GM18867 (cell line): ENCODE measurements around the gene SCGB1D4.
"Not testable (repeated sequence)": the region's sequence is repeated elsewhere in the genome, so short reads cannot be mapped to it uniquely, and the experiment has no call there.

ENCODE experiments used
- ATAC-seq: cut with Tn5 transposase; IDR thresholded peaks from one replicate; pipeline ENCODE4 v1.9.1; 2021; ENCODE audit warnings: mild to moderate bottlenecking, moderate library complexity; ENCODE audit not compliant: unreplicated experiment

Gene SCGB1D4, protein sequence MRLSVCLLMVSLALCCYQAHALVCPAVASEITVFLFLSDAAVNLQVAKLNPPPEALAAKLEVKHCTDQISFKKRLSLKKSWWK

DNA sequence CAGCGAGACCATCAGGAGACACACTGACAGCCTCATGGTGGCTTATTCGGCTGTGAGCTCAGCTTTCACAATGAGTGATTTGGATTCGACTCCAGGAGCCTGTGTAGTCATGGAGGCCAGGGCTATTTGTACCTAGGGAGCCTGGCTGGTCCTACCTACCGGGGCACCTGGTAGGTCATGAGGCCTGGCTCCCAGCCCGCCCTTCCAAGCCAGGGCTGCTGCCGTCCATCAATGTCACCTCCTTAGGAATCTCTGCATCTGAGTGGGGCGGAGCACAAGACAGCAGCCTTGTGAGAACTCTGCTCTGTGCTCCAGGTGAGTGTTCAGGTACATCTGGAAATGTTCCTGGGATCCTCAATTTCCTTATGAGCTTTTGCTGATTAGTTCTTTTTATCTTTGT lies at the start of gene SCGB1D4:
Gene SCGB1D4, minus strand, starts transcription at position 101 of the 400 bp plus-strand sequence. Its CDS starts 65 bp downstream, at position 36.
- ATAC-seq, result no peak

DNA sequence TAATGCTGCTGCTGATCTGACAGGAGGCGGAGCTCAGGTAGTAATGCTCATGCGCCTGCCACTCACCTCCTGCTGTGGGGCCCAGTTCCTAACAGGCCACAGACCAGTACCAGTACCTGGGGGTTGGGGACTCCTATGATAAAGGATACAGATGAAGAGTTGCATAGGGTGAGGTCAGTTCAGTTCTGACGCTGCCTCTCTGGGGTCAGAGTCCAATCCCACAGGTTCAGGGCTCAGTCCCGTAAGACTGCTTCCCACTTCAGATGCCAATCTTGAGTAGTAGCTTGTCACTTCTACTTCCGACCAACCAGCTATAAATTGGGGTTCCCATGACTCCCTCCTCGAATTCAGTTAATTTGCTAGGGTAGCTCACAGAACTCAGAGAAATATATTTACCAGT lies 47.0 kb upstream of the SCGB1D4 start:
- ATAC-seq, result no peak

DNA sequence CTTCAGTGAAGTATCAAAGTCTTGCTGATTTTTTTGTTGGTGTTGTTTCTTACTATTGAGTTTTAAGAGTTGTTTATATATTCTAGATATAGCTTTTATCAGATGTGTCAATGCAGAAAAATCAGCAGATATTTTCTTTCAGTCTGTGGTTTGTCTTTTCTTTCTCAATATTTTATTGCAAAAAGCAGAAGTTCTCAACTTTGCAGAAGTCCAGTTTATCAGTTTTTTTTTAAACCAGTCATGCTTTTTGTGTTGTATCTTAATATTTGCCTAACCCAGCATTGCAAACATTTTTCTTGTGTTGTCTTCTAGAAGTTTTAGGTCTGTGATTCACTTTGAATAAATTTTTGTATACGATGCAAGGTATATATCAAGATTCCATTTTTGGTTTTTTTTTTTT lies 45.3 kb upstream of the SCGB1D4 start:
- no peak for ATAC-seq

DNA sequence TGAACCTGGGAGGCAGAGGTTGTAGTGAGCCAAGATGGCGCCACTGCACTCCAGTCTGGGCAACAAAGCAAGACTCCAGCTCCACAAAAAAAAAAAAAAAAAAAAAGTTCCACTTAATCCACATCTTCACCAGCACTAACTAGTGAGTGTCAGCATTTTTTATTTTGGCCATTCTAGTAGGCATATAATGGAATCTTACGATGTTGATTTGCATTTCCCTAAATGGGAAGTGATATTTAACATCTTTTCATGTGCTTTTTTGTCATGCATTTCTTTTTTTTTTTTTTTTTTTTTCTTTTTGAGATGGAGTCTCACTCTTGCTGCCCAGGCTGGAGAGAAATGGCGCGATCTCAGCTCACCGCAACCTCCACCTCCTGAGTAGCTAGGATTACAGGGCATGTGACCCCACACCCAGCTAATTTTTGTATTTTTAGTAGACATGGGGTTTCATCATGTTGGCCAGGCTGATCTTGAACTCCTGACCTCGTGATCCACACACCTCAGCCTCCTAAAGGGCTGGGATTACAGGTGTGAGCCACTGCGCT lies 44.8 kb upstream of the SCGB1D4 start:
- not testable (repeated sequence) for ATAC-seq

DNA sequence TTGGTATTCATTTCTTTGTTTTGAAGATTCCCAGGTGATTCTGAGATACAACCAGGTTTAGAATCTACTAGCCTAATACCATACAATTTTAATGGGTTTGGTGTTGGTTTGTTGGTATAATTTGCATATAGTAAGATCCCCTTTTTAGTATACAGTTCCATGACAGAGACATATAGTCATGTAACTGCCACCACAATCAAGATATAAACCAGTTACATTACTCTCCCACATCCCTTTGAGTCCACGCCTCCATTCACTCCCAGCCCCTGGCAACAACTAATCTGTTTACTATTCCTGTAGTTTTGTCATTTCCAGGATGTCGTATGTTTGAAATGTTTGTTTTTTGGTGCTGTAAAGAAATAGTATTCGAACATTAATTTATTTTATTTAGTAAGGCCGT lies 42.7 kb upstream of the SCGB1D4 start:
- no peak for ATAC-seq

DNA sequence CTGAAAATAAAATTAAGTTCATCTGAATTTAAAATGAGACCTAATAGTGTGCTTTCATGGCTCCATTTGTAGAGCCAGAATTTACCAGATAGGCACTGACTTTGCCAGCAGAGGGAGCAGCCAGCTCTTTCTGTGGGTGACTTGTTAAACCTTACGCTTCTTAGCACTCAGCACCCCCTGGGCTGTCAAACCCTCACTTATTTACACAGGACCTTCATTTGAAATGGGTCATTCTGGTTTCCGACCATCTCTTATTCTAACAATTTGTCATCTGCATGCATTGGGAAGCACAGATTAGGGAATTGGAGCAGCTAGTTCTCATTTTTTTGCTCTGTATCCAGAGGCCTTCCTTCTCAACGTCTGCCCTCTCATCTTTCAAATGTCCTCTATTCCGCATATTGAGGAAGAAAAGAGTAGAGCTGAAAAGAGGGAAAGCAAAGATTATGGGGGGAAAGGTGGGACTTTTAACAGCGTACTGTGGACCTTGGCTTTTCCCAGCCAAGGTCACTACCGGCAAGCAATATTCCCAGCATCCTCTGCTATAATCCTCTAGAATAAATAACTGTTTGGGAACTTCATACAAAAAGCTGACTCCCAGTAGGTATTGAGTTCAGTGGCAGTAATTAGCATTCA lies 41.5 kb upstream of the SCGB1D4 start:
- ATAC-seq, result no peak

DNA sequence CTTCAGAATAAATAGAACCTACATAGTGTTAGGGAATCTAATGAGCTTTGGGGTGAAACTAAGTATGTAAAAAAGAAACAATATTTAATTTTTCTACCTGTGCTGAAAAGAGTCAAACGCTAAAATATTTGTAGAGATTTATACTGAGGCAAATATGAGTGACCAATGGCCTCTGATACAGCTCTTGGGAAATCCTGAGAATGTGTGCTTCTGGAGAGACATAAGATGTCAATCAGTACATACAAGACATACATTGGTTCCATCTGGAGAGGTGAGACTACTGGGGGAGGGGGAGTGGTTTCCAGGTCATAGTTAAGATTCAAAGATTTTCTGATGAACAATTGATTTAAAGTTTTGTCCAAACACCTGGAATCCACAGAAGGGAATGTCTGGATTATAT lies 39.3 kb upstream of the SCGB1D4 start:
- no peak for ATAC-seq

DNA sequence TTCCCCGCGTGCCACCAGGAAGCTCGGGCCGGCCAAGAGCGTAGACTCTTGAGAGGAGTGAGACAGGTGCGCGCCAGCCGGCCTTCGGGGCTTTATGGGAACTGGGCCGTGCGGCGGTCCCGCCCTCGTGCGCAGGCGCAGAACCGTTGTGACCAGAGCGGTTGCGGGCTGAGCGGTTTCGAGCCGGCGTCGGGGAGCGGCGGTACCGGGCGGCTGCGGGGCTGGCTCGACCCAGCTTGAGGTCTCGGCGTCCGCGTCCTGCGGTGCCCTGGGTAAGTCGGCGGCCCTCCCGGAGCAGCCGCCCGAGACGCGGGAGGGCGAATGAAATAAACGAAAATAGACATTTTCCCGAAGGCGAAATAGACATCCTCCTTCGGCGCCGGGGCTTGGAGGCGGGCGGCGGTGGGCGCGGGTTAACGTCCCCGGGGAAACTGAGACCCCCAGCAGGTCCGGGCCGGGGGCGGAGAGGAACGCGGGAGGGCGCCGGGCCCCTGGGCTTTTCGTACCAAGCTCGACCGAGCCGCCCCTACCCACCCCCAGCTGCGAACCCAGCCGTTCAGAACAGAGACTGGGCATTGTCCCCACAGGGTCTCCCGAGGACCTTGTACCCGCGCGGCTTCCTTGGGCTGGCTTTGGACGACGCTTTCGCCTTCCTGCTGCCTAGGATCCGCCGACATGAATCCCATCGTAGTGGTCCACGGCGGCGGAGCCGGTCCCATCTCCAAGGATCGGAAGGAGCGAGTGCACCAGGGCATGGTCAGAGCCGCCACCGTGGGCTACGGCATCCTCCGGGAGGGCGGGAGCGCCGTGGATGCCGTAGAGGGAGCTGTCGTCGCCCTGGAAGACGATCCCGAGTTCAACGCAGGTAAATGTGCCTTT lies 38.7 kb upstream of the SCGB1D4 start, which contains the start of gene ASRGL1:
Gene ASRGL1, plus strand, starts transcription at position 146 of the 879 bp plus-strand sequence. Its CDS starts 530 bp downstream, at position 676.
- ATAC-seq, result no peak

DNA sequence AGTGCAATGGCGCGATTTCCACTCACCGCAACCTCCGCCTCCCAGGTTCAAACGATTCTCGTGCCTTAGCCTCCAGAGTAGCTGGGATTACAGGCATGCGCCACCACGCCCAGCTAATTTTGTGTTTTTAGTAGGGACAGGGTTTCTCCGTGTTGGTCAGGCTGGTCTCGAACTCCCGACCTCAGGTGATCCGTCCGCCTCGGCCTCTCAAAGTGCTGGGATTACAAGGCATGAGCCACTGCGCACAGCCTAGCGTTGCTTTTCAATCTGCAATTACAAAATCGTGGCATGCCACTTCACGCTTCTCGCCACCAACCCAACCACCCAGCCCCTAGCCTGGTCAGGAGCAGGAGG lies 38.1 kb upstream of the SCGB1D4 start:
- ATAC-seq, result not testable (repeated sequence)

DNA sequence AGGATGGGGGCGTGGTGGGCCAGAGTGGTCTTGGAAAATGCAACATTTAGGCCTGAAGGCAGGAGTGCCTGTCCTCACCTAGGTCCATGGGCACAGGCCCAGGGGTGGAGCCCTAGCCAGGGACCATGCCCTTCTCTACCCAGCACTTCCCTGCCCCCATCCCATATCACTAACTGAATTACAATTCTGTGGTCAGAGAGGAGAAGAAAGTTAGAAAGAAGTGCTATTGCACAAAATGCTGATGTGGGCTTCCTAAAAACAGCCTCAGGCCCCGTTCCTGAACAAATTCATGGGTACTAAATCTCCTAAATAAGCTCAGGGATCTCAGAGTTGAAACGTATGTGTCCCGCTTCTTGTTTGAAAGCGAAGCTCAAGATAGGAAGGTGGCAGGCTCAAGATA lies 34.9 kb upstream of the SCGB1D4 start:
- ATAC-seq, result no peak

DNA sequence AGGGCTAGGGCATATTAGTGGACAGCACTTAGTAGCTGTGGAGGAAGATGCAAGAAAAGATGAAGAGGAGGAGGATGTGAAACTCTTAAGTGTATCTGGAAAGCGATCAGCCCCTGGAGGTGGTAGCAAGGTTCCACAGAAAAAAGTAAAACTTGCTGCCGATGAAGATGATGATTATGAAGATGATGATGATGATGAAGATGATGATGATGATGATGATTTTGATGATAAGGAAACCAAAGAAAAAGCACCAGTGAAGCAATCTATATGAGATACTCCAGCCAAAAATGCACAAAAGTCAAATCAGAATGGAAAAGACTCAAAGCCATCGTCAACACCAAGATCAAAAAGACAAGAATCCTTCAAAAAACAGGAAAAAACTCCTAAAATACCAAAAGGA lies 32.4 kb upstream of the SCGB1D4 start:
- not testable (repeated sequence) for ATAC-seq

DNA sequence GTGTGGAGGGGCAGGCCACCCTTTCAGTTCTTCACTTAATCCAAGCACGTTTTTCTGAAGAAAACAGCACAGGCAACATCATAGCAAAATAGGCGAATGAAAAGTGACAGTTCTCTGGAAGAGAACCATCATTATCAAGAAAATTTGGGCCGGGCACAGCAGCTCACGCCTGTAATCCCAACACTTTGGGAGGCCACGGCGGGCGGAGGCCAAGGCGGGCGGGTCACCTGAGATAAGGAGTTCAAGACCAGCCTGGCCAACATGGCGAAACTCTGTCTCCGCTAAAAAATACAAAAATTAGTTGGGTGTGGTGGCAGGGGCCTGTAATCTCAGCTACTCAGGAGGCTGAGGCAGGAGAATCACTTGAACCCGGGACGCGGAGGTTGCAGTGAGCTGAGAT lies 28.7 kb upstream of the SCGB1D4 start:
- ATAC-seq, result not testable (repeated sequence)

DNA sequence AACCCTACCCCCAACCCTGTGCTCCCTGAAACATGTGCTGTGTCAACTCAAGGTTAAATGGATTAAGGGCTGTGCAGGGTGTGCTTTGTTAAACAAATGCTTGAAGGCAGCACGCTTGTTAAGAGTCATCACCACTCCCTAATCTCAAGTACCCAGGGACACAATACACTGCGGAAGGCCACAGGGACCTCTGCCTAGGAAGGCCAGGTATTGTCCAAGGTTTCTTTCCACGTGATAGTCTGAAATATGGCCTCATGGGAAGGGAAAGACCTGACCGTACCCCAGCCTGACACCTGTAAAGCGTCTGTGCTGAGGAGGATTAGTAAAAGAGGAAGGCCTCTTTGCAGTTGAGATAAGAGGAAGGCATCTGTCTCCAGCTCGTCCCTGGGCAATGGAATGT lies 27.8 kb upstream of the SCGB1D4 start:
- ATAC-seq, result not testable (repeated sequence)

DNA sequence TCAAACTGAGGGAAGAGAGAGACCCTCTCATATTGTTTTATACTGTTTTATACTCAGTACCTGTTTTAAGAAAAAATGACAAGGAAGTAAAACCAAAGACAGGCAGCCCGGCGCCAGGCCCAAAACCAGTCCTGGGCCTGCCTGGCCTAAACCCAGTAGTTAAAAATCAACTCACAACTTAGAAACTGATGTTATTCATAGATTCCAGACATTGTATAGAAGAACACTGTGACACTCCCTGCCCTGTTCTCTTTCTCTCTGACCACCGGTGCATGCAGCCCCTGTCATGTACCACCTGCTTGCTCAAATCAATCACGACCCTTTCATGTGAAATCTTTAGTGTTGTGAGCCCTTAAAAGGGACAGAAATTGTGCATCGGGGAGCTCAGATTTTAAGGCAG lies 26.9 kb upstream of the SCGB1D4 start:
- not testable (repeated sequence) for ATAC-seq

DNA sequence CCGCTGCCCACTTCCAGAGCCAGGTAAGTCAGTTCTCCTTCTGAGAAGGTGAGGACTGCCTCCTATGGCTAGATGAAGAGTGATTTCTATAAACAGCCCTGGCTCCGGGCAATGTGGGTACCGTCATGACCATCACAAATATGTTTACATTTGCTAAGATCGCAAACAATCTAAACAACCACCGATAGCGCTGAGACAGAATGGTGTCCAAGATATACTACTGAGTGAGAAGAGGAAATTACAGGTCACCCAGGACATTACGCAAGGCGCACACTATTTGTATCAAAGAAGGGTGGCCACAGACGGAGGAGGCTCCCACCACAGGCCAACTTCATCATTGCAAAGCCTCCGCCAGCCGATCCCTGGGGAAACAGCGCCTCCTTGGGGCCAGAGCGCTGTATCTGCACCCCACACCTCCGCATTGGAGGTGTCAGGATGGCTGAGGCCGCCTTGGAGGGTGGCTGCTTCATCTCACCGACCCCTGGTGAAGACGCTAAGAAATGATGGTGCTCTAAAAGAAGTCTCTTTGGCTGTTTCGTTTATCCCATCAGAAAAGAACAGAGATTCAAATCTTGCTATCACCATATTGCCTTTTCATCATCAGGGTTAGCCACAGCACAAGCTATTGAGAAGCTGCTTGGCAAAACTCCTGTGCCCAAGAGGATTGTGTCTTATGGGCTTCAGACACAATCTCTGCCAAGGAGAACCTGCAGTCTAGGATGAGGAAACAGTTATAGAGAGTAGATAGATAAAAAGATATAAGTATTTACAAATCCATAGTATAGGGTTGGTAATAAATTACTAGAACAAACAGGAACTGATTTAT lies 26.1 kb upstream of the SCGB1D4 start:
- no peak for ATAC-seq

DNA sequence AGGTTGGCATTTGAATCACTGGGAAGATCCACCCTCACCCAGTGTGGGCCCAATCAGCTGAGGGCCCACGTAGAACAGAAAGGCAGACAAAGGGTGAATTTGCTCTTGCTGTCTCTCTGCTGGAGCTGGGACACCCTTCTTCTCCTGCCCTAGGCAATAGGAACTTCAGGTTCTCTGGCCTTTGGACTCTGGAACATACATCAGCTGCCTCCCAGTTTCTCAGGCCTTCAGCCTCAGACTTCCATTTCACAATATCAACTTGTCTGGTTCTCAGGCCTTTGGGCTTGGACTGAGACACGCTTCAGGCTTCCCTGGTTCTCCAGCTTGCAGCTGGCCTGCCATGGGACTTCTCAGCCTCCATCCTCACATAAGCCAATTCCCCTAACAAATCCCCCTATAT lies 23.6 kb upstream of the SCGB1D4 start:
- ATAC-seq, result no peak

DNA sequence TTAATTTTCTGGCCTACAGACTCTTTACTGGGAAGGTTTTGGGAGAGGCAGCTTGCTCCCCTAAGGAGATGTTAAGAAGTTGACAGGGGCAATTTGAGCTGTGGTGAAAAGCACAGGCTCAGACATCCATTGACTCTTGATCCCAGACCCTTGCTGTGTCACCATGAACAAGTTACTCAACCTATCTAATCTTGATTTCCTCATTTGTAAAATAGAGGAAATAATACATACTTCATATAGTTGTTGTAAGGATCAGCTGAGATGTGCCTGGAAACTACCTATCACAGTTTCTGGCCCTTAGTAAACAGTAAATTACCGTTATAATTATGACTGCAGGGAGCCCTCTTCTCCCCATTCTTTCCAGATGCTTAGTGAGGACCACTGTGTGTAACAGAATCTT lies 16.6 kb upstream of the SCGB1D4 start:
- ATAC-seq, result no peak

DNA sequence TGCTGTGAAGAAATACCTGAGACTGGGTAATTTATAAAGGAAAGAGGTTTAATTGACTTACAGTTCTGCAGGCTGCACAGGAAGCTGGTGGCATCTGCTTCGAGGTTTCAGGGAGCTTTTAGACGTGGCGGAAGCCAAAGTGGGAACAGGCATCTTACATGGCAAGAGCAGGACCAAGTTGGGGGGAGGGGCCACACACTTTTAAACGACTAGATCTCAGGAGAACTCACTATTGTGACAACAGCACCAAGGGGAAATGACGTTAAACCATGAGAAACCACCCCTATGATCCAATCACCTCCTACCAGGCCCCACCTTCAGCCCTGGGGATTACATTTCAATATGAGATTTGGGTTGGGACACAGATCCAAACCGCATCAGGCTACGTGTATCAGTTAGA lies 11.1 kb upstream of the SCGB1D4 start:
- ATAC-seq, result no peak

DNA sequence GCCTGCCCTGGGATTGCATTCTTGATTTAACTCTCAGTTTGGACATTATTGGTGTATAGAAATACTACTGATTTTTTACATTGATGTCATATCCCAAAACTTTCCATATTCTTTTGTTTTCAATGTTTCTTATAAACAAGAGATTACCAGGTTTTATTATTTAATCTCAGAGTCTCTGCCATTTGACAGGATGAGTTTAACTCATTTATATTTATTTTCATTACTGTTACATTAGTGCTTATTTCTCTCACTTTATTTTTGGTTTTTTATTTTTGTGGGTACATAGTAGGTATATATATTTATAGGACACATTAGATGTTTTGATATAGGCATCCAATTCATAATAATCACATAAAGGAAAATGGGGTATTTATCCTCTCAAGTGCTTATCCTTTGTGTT lies 9.1 kb upstream of the SCGB1D4 start:
- no peak for ATAC-seq

DNA sequence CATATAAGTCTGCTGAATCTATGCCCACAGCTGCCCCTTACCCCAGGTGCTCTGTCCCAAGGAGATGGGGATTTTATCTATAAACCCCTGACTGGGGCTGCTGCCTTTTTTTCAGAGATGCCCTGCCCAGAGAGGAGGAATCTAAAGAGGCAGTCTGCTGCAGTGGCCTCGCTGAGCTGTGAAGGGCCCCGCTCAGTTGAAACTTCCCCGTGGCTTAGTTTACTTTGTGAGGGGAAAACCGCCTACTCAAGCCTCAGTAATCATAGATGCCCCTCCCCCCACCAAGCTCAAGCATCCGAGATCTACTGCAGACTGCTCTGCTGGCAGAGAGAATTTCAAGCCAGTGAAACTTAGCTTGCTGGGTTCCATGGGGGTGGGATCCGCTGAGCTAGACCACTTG lies 7.4 kb upstream of the SCGB1D4 start:
- no peak for ATAC-seq

DNA sequence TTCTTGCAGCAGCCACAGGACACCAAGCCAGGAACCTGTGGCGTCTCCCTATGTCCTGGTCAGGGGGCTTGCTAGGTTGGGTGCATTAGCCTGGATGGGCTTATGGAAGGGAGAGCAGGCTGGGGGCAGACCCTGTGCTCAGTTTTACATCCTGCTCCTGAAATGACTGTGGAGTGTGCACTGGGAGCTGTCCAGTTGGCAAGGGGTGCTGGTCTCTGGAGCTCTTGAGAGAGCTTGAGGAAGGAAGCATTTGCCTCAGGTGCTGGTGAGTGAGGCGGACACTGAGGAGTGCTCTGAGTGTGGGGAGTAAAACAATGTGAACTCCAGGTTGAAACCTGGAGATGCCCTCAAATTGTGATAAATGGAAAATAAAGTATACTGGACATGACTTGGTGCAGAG lies 3.4 kb downstream of the SCGB1D4 start:
- ATAC-seq, result no peak
